Glomerular visceral epithelial cell (primary cell): ENCODE data around the gene RABGAP1.

Experiments used
- DNase-seq: peaks from one replicate; pipeline ENCODE4 v3.0.0-alpha.2; 2016; ENCODE audit errors: extremely low spot score

Gene RABGAP1

GRCh38 chr9:123081824-123082223, 141.0 kb downstream of the RABGAP1 start:
- DNase-seq: peak; percentile 47

- no peak for DNase-seq
These were observed 142.9 kb downstream of the RABGAP1 start for GRCh38 chr9:123083680-123084079.

- no peak for DNase-seq
These were observed 143.4 kb downstream of the RABGAP1 start for GRCh38 chr9:123084256-123084655.

- no peak for DNase-seq
These were observed 145.1 kb downstream of the RABGAP1 start for GRCh38 chr9:123085916-123086315.

- no peak for DNase-seq
These were observed 146.6 kb downstream of the RABGAP1 start for GRCh38 chr9:123087359-123087888.

- no peak for DNase-seq
These were observed 148.2 kb downstream of the RABGAP1 start for GRCh38 chr9:123089040-123089439.

- DNase-seq: no peak
These were observed 149.0 kb downstream of the RABGAP1 start for GRCh38 chr9:123089790-123090189.

- no peak for DNase-seq
These were observed 149.5 kb downstream of the RABGAP1 start for GRCh38 chr9:123090198-123090896.

- DNase-seq: no peak
These were observed 150.1 kb downstream of the RABGAP1 start for GRCh38 chr9:123090956-123091355.

GRCh38 chr9:123091459-123091858, 150.6 kb downstream of the RABGAP1 start:
- DNase-seq: no peak

GRCh38 chr9:123093141-123093540, 152.3 kb downstream of the RABGAP1 start:
- no peak for DNase-seq

GRCh38 chr9:123096987-123097386, 156.2 kb downstream of the RABGAP1 start:
- no peak for DNase-seq

- no peak for DNase-seq
These were observed 156.7 kb downstream of the RABGAP1 start for GRCh38 chr9:123097430-123098095.

- no peak for DNase-seq
These were observed 157.3 kb downstream of the RABGAP1 start for GRCh38 chr9:123098096-123098459.

GRCh38 chr9:123099042-123099441, 158.2 kb downstream of the RABGAP1 start:
- DNase-seq: no peak

GRCh38 chr9:123099548-123099947, 158.7 kb downstream of the RABGAP1 start:
- DNase-seq: no peak

GRCh38 chr9:123102375-123103113, 161.7 kb downstream of the RABGAP1 start:
- peak; percentile 16 for DNase-seq

- no peak for DNase-seq
These were observed 164.0 kb downstream of the RABGAP1 start for GRCh38 chr9:123104807-123105206.

- no peak for DNase-seq
These were observed 164.7 kb downstream of the RABGAP1 start for GRCh38 chr9:123105490-123105889.

- DNase-seq: no peak
These were observed 166.9 kb downstream of the RABGAP1 start for GRCh38 chr9:123107639-123108285.

GRCh38 chr9:123108976-123109375, 168.2 kb downstream of the RABGAP1 start:
- DNase-seq: no peak
